22Rv1 (cell line): ENCODE data around the gene F3.
"Not testable (repeated sequence)": the region's sequence is repeated elsewhere in the genome, so short reads cannot be mapped to it uniquely, and the experiment has no call there.

Experiments
- CTCF ChIP-seq: fragments of 450-650 bp; IDR thresholded peaks from 2 replicates; pipeline ENCODE4 v1.5.1; 2017; ENCODE audit warnings: mild to moderate bottlenecking
- ZFX ChIP-seq: fragments of 450-650 bp; IDR thresholded peaks from 2 replicates; pipeline ENCODE4 v1.6.1; 2017; ENCODE audit warnings: antibody characterized with exemption, borderline replicate concordance

DNA sequence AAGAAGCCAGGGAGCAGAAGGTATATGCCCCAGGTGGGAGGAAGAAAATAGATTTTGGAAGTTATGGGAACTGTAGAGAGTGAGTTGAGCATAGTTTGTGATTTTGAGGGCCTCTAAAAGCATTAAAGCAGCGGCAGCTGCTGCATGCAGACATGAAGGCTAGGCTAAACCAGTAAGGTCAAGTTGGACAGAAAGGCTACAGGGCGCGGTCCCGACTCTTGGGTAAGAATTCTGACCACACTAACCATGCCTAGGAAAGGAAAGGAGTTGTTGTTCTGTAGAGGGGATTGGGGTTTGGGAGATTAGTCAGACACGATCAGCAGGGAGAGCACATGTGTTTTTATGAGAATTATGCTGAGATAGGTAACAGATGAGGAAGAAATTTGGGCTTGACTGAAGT, 27.2 kb upstream of the F3 start:
- not testable (repeated sequence) for TF ChIP-seq CTCF, ZFX
